ENCODE results near the gene AGBL3.

- TF ChIP-seq POLR2A (IDR thresholded peaks at IDR 0.05) (no peak), CTCF (IDR thresholded peaks at IDR 0.05) (no peak)
Observed at GRCh38 chr7:134997214-134997885, 11.0 kb downstream of the AGBL3 start.
